A673 (cell line): Measurements from ENCODE around the gene IGFBP4. TPM values are rescaled to one million over a fixed set of nuclear protein-coding genes. Genes with fewer than 3 reads are reported as not detected.

ENCODE experiments used
- BruUV-seq: library from RNA; stranded (reverse); fragments of 400-500 nt; replicated peaks from 2 replicates; lab custom pipeline; 2021; lab: Mats Ljungman, UMichigan
- CTCF ChIA-PET: fragments of 300-600 bp; sonication (Branson Sonifier 250); formaldehyde crosslinking; loops from one replicate; lab custom pipeline; 2022; ENCODE audit warnings: antibody characterized with exemption; lab: Charles Lee
- POLR2A ChIA-PET: fragments of 300-600 bp; sonication (Branson Sonifier 250); formaldehyde crosslinking; loops from one replicate; lab custom pipeline; 2022; ENCODE audit warnings: antibody characterized with exemption; ENCODE audit not compliant: low non-redundant PET; lab: Charles Lee
- DNase-seq: peaks from one replicate; pipeline ENCODE4 v3.0.0-alpha.2; 2015; ENCODE audit warnings: low spot score
- H3K27ac ChIP-seq: fragments of 200-600 bp; sonication (generic); 2 replicates; pipeline ENCODE4 v1.5.1; 2016; ENCODE audit warnings: mixed run types, low read depth, mild to moderate bottlenecking, mixed read lengths, antibody characterized with exemption, low read length; ENCODE audit not compliant: poor library complexity, severe bottlenecking
- H3K27me3 ChIP-seq: fragments of 200-600 bp; sonication (generic); replicated peaks from 2 replicates; pipeline ENCODE4 v1.6.1; 2017; ENCODE audit warnings: mixed run types, low read depth, mild to moderate bottlenecking, mixed read lengths, antibody characterized with exemption, low read length; ENCODE audit not compliant: insufficient read depth, poor library complexity
- H3K36me3 ChIP-seq: fragments of 200-600 bp; sonication (generic); 2 replicates; pipeline ENCODE4 v1.6.1; 2016; ENCODE audit warnings: mixed run types, mild to moderate bottlenecking, mixed read lengths, antibody characterized with exemption, low read length; ENCODE audit not compliant: insufficient read depth, poor library complexity, severe bottlenecking
- H3K4me1 ChIP-seq: fragments of 200-600 bp; sonication (generic); 2 replicates; pipeline ENCODE4 v1.6.1; 2017; ENCODE audit warnings: mixed run types, mild to moderate bottlenecking, mixed read lengths, antibody characterized with exemption, low read length; ENCODE audit not compliant: insufficient read depth, poor library complexity, severe bottlenecking
- H3K4me3 ChIP-seq: fragments of 200-600 bp; sonication (generic); 2 replicates; pipeline ENCODE4 v1.5.1; 2016; ENCODE audit warnings: low read depth, mixed run types, mild to moderate bottlenecking, mixed read lengths, low read length; ENCODE audit not compliant: poor library complexity, severe bottlenecking
- H3K9me3 ChIP-seq: fragments of 200-600 bp; sonication (generic); 2 replicates; pipeline ENCODE4 v1.6.1; 2016; ENCODE audit warnings: mixed run types, low read depth, mild to moderate bottlenecking, mixed read lengths, antibody characterized with exemption, low read length; ENCODE audit not compliant: poor library complexity, severe bottlenecking
- CTCF ChIP-seq: fragments of 300-800, 200-600 bp; sonication (generic); conservative IDR thresholded peaks from 2 replicates; pipeline ENCODE4 v1.5.1; 2017; ENCODE audit warnings: low read depth, mild to moderate bottlenecking, antibody characterized with exemption, low read length, moderate library complexity, mixed read lengths
- EZH2 ChIP-seq: fragments of 200-600 bp; sonication (generic); IDR thresholded peaks from 2 replicates; pipeline ENCODE4 v1.6.1; 2017; ENCODE audit warnings: borderline replicate concordance, low read depth, mild to moderate bottlenecking, mixed read lengths, antibody characterized with exemption, low read length; ENCODE audit not compliant: poor library complexity, severe bottlenecking
- intact Hi-C: fragments of 100-400 bp; cut with micrococcal nuclease; formaldehyde crosslinking; loops from one replicate; pipeline ENCODE4 v1.10.0; 2022; ENCODE audit not compliant: unreplicated experiment
- total RNA-seq: library from RNA; stranded (reverse); gene quantifications from 2 replicates; pipeline ENCODE4 v1.2.3, GENCODE V29; 2021

IGFBP4 gene
- total RNA-seq, 1 experiment from 2014 or later, result 4.8 TPM

GRCh38 chr17:40418428-40418706 is 24.9 kb upstream of the IGFBP4 start:
- H3K27ac ChIP-seq, result peak overlapping the region; percentile 65
- BruUV-seq, result no TSS peak
- CTCF ChIA-PET, result interaction anchor here (2.0 kb wide), 1 partner anchor 115 kb away, joined by 10 read pairs; no protein-coding TSS in a partner anchor

GRCh38 chr17:40419559-40420331 is 23.5 kb upstream of the IGFBP4 start:
- no TSS peak for BruUV-seq
- Histone ChIP-seq H3K36me3 (peaks cover 18% of the 10 kb centered on the region), H3K4me3 (no peak overlapping the region), H3K27ac (no peak overlapping the region), H3K9me3 (no peaks in the 10 kb centered on the region), H3K4me1 (peaks cover 16% of the 10 kb centered on the region), H3K27me3 (no peaks in the 10 kb centered on the region)
- TF ChIP-seq CTCF, result no peak
- TF ChIP-seq EZH2, result no peak
- ChIA-PET POLR2A (no interaction called here), CTCF (no interaction called here)
- intact Hi-C loops, result loop anchor here (10.0 kb wide), 1 partner anchor 115 kb away; the partner anchor contains the start of gene RARA
- DNase-seq, result no peak

More at GRCh38 chr17:40418428-40418706, 24.9 kb upstream of the IGFBP4 start:
- Histone ChIP-seq H3K4me3 (peak overlapping the region; percentile 90), H3K9me3 (no peaks in the 10 kb centered on the region), H3K27me3 (no peaks in the 10 kb centered on the region), H3K36me3 (peaks cover 32% of the 10 kb centered on the region), H3K4me1 (peaks cover 16% of the 10 kb centered on the region)
- intact Hi-C loops, result loop anchor here (10.0 kb wide), 1 partner anchor 114 kb away; the partner anchor contains the start of gene RARA
- TF ChIP-seq EZH2 (no peak), CTCF (no peak)
- no peak for DNase-seq
- POLR2A ChIA-PET, result interaction anchor here (0.6 kb wide), 1 partner anchor 741 kb away, joined by 5 read pairs; no protein-coding TSS in a partner anchor

- no peak for DNase-seq
- Histone ChIP-seq H3K4me3 (no peak overlapping the region), H3K9me3 (no peaks in the 10 kb centered on the region), H3K27me3 (no peaks in the 10 kb centered on the region), H3K27ac (no peak overlapping the region), H3K4me1 (peaks cover 4% of the 10 kb centered on the region), H3K36me3 (no peaks in the 10 kb centered on the region)
- intact Hi-C loops, result no loop called here
- CTCF ChIA-PET, result no interaction called here
- no peak for TF ChIP-seq EZH2
- TF ChIP-seq CTCF, result no peak
- POLR2A ChIA-PET, result no interaction called here
- no TSS peak for BruUV-seq
Observed at GRCh38 chr17:40422990-40423633, 20.1 kb upstream of the IGFBP4 start.
